GM18526 (cell line): ENCODE data around the gene TECPR2.

ENCODE experiments used
- POLR2A ChIP-seq: IDR thresholded peaks from 3 replicates; pipeline ENCODE4 v1.6.1; 2011; ENCODE audit not compliant: insufficient read length; ENCODE audit errors: extremely low read depth

The TECPR2 gene

GRCh38 chr14:102451064-102451352 is 88.3 kb downstream of the TECPR2 start:
- no peak for TF ChIP-seq POLR2A

- no peak for TF ChIP-seq POLR2A
Measured at GRCh38 chr14:102452302-102452701, 89.6 kb downstream of the TECPR2 start.

- no peak for TF ChIP-seq POLR2A
Measured at GRCh38 chr14:102454711-102455110, 92.0 kb downstream of the TECPR2 start.

GRCh38 chr14:102457509-102457908 is 94.8 kb downstream of the TECPR2 start:
- TF ChIP-seq POLR2A: no peak

GRCh38 chr14:102461490-102462338 is 99.0 kb downstream of the TECPR2 start:
- TF ChIP-seq POLR2A: no peak

- TF ChIP-seq POLR2A: no peak
Measured at GRCh38 chr14:102462391-102462790, 99.7 kb downstream of the TECPR2 start.

- TF ChIP-seq POLR2A: no peak
Measured at GRCh38 chr14:102464006-102464405, 101.3 kb downstream of the TECPR2 start.

- TF ChIP-seq POLR2A: no peak
Measured at GRCh38 chr14:102464846-102465341, 102.2 kb downstream of the TECPR2 start.

GRCh38 chr14:102469261-102469660 is 106.5 kb downstream of the TECPR2 start:
- TF ChIP-seq POLR2A: no peak

GRCh38 chr14:102471921-102472790 is 109.4 kb downstream of the TECPR2 start:
- TF ChIP-seq POLR2A: no peak

GRCh38 chr14:102472791-102473150 is 110.0 kb downstream of the TECPR2 start:
- TF ChIP-seq POLR2A: no peak

- TF ChIP-seq POLR2A: no peak
Measured at GRCh38 chr14:102473559-102473958, 110.8 kb downstream of the TECPR2 start.

GRCh38 chr14:102474934-102475333 is 112.2 kb downstream of the TECPR2 start:
- TF ChIP-seq POLR2A: no peak

GRCh38 chr14:102479107-102479506 is 116.4 kb downstream of the TECPR2 start:
- TF ChIP-seq POLR2A: no peak

GRCh38 chr14:102479777-102480176 is 117.0 kb downstream of the TECPR2 start:
- TF ChIP-seq POLR2A: no peak

GRCh38 chr14:102481371-102481770 is 118.6 kb downstream of the TECPR2 start:
- TF ChIP-seq POLR2A: no peak
